ENCODE data around the gene TTLL5. TPM values are rescaled to one million over a fixed set of nuclear protein-coding genes. Genes with fewer than 3 reads are reported as not detected.

The TTLL5 gene
- total RNA-seq, 1 experiment from 2014 or later: 35.7 TPM

DNA sequence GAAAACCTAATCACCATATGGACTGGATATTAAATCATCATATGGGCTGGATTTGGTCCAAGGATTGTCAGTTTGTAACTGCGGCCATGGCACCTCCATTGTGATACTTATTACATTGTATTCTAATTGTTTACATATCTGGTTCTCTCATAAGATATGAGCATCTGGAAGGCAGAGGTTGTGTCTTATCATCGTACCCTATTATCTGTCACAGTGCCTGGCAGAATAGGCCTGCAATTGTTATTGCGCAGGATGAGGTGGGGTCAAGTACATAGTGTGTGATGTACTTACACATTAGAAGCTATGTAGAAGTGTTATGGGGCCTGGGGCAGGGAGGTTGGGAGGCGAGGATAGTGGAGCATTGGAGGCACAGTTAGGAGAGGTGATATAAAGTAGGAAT, 329.3 kb downstream of the TTLL5 start:
- Histone ChIP-seq H2BK120ac (ENCODE audit: low read depth, low read length, poor library complexity, severe bottlenecking) (no peak overlapping the region), H4K5ac (ENCODE audit: insufficient read length, low read depth, low read length) (no peak overlapping the region), H3K23ac (ENCODE audit: insufficient read length, low read depth, low read length) (no peak overlapping the region), H3K14ac (ENCODE audit: insufficient read depth, low read length) (no peak overlapping the region), H2BK20ac (ENCODE audit: low read depth, low read length, poor library complexity, severe bottlenecking) (no peak overlapping the region), H3K79me2 (ENCODE audit: insufficient read depth, low read length) (no peaks in the 10 kb centered on the region), H4K91ac (ENCODE audit: insufficient read length, low read depth, low read length) (no peak overlapping the region), H3K9me3 (ENCODE audit: control insufficient read depth, low read depth, low read length) (no peaks in the 10 kb centered on the region), H3T11ph (ENCODE audit: low read length) (no peak overlapping the region), H3K4me1 (ENCODE audit: insufficient read depth, low read length) (no peaks in the 10 kb centered on the region), H2AFZ (ENCODE audit: low read length) (no peak overlapping the region), H3K23me2 (ENCODE audit: insufficient read length, low read depth, low read length, poor library complexity, severe bottlenecking) (no peaks in the 10 kb centered on the region), H3K18ac (ENCODE audit: insufficient read length, low read depth, low read length) (no peak overlapping the region), H3K4ac (ENCODE audit: low read depth, low read length) (no peak overlapping the region), H3K79me1 (ENCODE audit: insufficient read depth, low read depth, low read length, poor library complexity, severe bottlenecking) (no peaks in the 10 kb centered on the region), H2BK15ac (ENCODE audit: low read depth, low read length) (no peak overlapping the region), H3K27me3 (ENCODE audit: insufficient read depth, low read length) (no peaks in the 10 kb centered on the region), H3K4me2 (ENCODE audit: insufficient read depth, insufficient read length, low read length) (no peak overlapping the region), H4K8ac (replicated peaks; ENCODE audit: insufficient read length, low read depth, low read length) (no peak overlapping the region), H3K56ac (ENCODE audit: insufficient read length, low read depth, low read length) (no peak overlapping the region), H4K20me1 (ENCODE audit: control insufficient read depth, insufficient read depth, insufficient read length) (no peaks in the 10 kb centered on the region), H2BK12ac (ENCODE audit: insufficient read length, low read depth, low read length) (no peak overlapping the region), H3K9ac (ENCODE audit: extremely low read depth, insufficient read length, low read length) (no peak overlapping the region), H2AK5ac (ENCODE audit: insufficient read length, low read length) (no peak overlapping the region), H2BK5ac (ENCODE audit: insufficient read length, low read length) (no peak overlapping the region), H3K27ac (ENCODE audit: insufficient read length, low read depth, low read length) (no peak overlapping the region)
- TF ChIP-seq, protein P1, sequence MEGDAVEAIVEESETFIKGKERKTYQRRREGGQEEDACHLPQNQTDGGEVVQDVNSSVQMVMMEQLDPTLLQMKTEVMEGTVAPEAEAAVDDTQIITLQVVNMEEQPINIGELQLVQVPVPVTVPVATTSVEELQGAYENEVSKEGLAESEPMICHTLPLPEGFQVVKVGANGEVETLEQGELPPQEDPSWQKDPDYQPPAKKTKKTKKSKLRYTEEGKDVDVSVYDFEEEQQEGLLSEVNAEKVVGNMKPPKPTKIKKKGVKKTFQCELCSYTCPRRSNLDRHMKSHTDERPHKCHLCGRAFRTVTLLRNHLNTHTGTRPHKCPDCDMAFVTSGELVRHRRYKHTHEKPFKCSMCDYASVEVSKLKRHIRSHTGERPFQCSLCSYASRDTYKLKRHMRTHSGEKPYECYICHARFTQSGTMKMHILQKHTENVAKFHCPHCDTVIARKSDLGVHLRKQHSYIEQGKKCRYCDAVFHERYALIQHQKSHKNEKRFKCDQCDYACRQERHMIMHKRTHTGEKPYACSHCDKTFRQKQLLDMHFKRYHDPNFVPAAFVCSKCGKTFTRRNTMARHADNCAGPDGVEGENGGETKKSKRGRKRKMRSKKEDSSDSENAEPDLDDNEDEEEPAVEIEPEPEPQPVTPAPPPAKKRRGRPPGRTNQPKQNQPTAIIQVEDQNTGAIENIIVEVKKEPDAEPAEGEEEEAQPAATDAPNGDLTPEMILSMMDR (conservative IDR thresholded peaks at IDR 0.05): no peak
- Mint-ChIP-seq H3K9me3 (no peaks in the 10 kb centered on the region; a peak in 1 of 5 replicates), H3K27me3 (ENCODE audit: low read depth) (peaks cover 2% of the 10 kb centered on the region; the same call in 1 of the 2 replicates), H3K4me3 (no peak overlapping the region), H3K36me3 (ENCODE audit: insufficient read depth in 1 of 3, low read depth in 3 of 3) (peaks cover 0 to 19% (median 14%) of the 10 kb centered on the region in 3 experiments; a peak in 4 of 7 replicates), H3K4me1 (peaks cover 8 to 9% of the 10 kb centered on the region in 2 experiments), H3K27ac (no peak overlapping the region)
- DNase-seq: no peak
- WGBS (ENCODE audit: extremely low coverage, insufficient read length, low lambda C conversion rate): no CpG with 5 or more reads among the region's 4 CpGs
